Measurements from ENCODE around the gene ALDH1A2. TPM values are rescaled to one million over a fixed set of nuclear protein-coding genes. Genes with fewer than 3 reads are reported as not detected.
A peak's percentile ranks its signal among the peaks of the same experiment; 100 is the strongest.
"Not testable (repeated sequence)": the region's sequence is repeated elsewhere in the genome, so short reads cannot be mapped to it uniquely, and the experiment has no call there.

Gene ALDH1A2
- 0.07 TPM for polyA plus RNA-seq (2013, experiment 1 of 2; ENCODE audit: insufficient read length)
- 1.6 TPM for polyA plus RNA-seq (2013, experiment 2 of 2; ENCODE audit: insufficient read length)

DNA sequence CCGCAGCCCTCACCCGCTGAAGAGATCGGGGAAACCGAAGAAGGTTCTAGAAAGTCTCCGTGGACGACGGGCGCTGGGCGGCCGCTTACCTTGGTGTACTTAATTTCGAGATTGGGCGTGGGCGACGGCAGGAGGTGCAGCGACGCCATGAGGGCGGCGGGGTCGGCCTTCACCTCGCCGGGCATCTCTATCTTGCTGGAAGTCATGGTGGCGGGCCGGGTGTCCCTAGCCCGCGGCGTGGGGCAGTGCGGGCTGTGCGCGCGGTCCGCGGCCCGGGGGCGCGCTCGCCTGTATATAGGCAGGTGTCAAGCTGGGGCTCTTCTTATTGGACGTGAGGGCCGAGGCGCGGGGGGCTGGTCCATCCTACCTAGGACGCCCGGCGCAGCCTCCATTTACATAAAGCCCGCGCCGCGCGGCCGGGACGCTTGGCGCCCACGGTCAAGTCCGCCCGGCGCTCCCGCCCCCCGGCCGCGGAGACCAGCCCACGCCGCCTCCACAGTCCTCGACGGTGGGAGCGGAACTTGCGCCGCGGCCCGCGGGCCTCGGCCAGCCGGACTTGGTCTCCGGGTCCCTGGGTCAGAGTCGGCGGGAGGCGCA lies at the start of gene ALDH1A2:
ALDH1A2 (minus strand) TSS at position 267 of the 597 bp plus-strand sequence; CDS start at position 206, 61 bp downstream.
- DNase-seq: no peak

DNA sequence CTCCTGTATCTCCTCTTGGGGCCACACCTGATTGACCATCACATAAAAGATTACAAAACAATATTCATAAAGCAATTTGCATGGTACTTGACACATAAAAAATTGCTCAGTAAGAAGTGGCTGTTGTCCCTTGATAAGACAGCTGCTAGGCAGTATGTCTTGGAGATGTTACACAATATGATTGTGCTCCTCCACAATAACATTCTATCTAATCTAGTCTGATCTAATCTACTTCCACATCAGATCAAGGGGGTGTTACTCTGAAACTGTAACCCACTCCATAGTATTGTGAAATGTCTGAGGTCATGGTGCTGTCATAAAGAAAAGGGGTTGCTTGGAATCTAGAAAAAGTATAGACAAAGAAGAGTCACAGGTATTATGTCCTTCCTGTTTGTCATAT lies 49.3 kb upstream of the ALDH1A2 start:
- no peak for DNase-seq

- DNase-seq: no peak
These were observed 48.9 kb upstream of the ALDH1A2 start for GRCh38 chr15:58114388-58114787.

GRCh38 chr15:58113358-58113757 lies 47.8 kb upstream of the ALDH1A2 start:
- DNase-seq: peak; percentile 3

GRCh38 chr15:58111718-58112104 lies 46.2 kb upstream of the ALDH1A2 start:
- DNase-seq: no peak

- no peak for DNase-seq
These were observed 45.6 kb upstream of the ALDH1A2 start for GRCh38 chr15:58110999-58111717.

GRCh38 chr15:58109419-58109818 lies 43.9 kb upstream of the ALDH1A2 start:
- no peak for DNase-seq

- no peak for DNase-seq
These were observed 42.6 kb upstream of the ALDH1A2 start for GRCh38 chr15:58108117-58108516.

DNA sequence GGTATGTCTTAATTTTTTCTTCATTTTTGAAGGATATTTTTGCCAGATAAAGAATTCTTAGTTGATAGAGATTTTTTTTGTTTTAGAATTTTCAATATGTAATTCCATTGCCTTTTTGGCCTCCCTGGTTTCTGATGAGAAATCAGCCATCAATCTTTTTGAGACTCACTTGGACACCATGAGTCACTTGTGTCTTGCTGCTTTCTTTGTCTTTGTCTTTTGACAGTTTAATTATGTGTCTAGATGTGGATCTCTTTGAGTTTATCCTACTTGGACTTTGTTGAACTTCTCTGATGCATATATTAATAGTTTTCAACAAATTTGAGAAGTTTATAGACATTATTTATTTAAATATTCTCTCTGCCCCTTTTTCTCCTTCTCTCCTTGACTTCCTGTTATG lies 38.0 kb upstream of the ALDH1A2 start:
- no peak for DNase-seq

GRCh38 chr15:58096529-58097084 lies 31.1 kb upstream of the ALDH1A2 start:
- DNase-seq: no peak

DNA sequence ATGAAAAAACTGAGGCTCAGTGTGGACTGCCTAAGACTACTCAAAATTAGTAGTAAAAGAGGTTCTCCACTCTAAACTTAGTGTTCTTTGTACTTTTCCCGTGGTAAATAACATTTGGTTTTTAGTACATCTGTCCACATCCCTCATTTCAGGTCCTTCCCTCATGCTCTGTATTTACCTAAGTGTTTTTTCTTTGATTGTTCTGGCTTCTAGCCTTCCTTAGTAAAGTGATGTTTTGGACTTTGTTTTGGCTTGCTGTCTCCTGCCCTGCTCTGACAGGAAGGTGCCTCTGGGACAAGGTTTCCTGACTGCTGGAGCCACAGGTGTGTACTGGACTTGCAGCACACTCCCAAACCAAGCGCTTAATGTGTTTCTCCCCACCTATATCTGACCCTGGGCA lies 29.9 kb upstream of the ALDH1A2 start:
- DNase-seq: no peak

DNA sequence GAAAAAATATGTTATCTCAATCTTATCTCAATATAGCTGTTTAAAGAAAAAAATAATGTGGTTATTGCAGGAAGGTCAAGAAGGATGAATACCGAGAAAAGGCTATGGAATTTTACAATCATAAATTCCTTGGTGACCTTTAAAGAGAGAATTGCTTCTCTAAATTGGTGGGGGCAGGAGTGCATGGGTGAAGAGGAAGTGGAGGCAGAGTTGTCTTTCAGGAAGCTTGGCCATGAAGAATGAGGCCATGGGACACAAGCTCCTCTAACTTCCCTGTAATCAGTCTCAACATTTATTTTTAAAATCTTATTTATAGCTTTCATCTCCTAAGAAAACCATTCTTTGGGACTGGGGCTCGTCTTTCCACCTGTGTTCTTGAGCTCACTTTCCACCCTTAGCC lies 22.4 kb upstream of the ALDH1A2 start:
- no peak for DNase-seq

- DNase-seq: peak; percentile 18
These were observed 21.0 kb upstream of the ALDH1A2 start for GRCh38 chr15:58086491-58086890.

DNA sequence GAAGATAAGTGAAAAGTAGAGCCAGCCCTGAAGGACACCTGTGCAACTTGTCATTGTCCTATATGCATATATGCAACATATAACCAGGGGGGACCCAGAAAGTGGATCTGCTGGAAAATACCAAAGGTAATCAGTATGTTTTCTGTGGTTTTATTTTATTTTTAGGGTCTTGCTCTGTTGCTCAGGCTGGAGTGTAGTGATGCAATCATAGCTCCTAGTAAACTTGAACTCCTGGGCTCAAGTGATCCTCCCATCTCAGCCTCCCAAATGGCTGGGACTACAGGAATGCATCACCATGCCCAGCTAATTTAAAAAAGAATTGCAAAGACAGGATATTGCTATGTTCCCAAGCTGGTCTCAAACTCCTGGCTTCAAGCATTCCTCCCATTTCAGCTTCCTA lies 18.0 kb upstream of the ALDH1A2 start:
- no peak for DNase-seq

GRCh38 chr15:58081891-58082290 lies 16.4 kb upstream of the ALDH1A2 start:
- no peak for DNase-seq

DNA sequence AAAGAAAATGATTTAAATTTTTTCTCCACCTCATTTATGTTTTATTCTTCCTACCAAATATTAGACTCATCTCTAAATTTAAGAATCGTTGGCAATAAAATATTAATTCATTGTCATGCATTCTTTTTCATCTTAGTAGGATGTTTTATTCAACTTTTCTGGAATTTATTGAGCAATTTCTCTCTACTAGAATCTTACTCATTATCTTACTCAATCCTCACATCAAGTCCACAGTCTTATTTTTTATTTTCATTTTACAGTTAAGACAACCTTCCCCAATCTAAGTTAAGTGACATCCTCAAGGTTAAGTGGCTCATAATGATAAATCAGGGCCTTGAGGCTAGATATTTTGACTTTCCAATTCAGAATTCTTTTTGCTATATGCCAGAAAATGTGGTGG lies 15.9 kb upstream of the ALDH1A2 start:
- no peak for DNase-seq

- DNase-seq: not testable (repeated sequence)
These were observed 15.4 kb upstream of the ALDH1A2 start for GRCh38 chr15:58080959-58081358.

GRCh38 chr15:58080398-58080797 lies 14.9 kb upstream of the ALDH1A2 start:
- DNase-seq: no peak

DNA sequence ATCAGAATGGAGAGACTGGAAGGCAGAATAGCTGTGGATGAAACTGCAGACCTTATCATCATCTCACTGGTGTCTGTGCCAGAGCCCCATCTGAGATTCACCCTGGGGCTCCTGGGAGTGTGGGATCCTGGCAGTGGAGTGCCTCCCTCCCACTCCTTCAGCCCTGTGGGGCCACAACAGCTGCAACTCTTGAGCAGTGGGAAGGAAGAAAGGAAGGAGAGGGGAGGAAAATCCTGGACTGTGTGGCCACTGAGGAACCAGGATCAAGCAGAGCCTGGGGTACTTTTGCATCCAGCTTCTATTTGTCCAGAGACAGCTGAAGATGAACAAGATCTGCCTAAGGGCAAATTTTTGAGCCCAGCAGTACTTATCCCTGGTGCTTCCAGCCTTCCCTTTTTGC lies 13.1 kb upstream of the ALDH1A2 start:
- DNase-seq: no peak

- DNase-seq: no peak
These were observed 11.9 kb upstream of the ALDH1A2 start for GRCh38 chr15:58077427-58077826.

GRCh38 chr15:58074452-58074851 lies 8.9 kb upstream of the ALDH1A2 start:
- DNase-seq: no peak

DNA sequence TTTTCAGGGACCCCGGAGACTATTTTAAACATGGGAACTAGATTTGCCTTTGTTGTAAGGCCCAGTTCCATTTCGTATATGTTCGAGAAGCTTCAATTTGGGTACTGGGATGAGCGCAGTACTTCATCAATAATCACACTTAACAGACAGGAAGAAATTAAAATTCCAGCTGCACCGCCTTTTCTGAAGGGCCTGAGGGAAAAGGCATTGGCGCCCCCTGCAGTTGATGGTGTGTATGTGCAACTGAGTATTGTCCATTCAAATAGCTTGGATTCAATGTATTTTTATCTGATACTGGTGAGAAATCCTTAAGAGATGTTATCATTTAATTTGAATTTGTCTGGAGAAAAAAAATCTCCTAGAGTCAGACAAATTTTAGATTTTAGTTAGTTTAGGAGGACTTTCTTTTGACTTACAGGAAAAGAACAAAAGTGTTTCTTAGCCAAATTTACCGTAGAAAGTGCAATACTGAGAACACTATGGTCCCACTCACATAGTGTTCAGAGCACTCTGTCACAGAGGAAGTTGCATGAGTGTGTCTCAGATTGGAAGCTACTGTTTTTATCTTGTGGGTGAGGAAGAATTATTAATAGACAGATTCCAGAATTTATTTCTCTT lies 5.4 kb upstream of the ALDH1A2 start:
- peak; percentile 66 for DNase-seq

- DNase-seq: no peak
These were observed 3.5 kb upstream of the ALDH1A2 start for GRCh38 chr15:58069008-58069407.
